Measurements from ENCODE around the gene PFKFB4. TPM values are rescaled to one million over a fixed set of nuclear protein-coding genes. Genes with fewer than 3 reads are reported as not detected.

Gene PFKFB4
- total RNA-seq, 1 donor from 2014 or later: 19.3 TPM

GRCh38 chr3:48470286-48470685 is 86.3 kb downstream of the PFKFB4 start:
- DNase-seq (ENCODE audit: low read depth): no peak
- TF ChIP-seq CTCF (conservative IDR thresholded peaks at IDR 0.05; ENCODE audit: low read depth, low read length): no peak
- H3K4me3 ChIP-seq (ENCODE audit: low read depth, low read length): no peak overlapping the region

GRCh38 chr3:48469046-48469915 is 87.3 kb downstream of the PFKFB4 start:
- no peak for DNase-seq (ENCODE audit: low read depth)
- no peak overlapping the region for H3K4me3 ChIP-seq (ENCODE audit: low read depth, low read length)
- TF ChIP-seq CTCF (conservative IDR thresholded peaks at IDR 0.05; ENCODE audit: low read depth, low read length): no peak

- no peak overlapping the region for H3K4me3 ChIP-seq (ENCODE audit: low read depth, low read length)
- no peak for DNase-seq (ENCODE audit: low read depth)
- TF ChIP-seq CTCF (conservative IDR thresholded peaks at IDR 0.05; ENCODE audit: low read depth, low read length): no peak
These were observed 88.3 kb downstream of the PFKFB4 start for GRCh38 chr3:48468329-48468731.

Other genes with a start within 250 kb of the PFKFB4 start
- not detected in 2 replicates for gene SPINK8, start 223.1 kb downstream of the PFKFB4 start, total RNA-seq
- 0.23 TPM in 1 of 2 replicates, not detected in the other for gene FBXW12, start 184.6 kb downstream of the PFKFB4 start, total RNA-seq
- 75.7 and 106 TPM in 2 replicates for gene PLXNB1, start 126.7 kb downstream of the PFKFB4 start, total RNA-seq
- 22.0 and 26.9 TPM in 2 replicates for gene CCDC51, start 116.7 kb downstream of the PFKFB4 start, total RNA-seq
- 573 and 687 TPM in 2 replicates for gene TMA7, start 116.5 kb downstream of the PFKFB4 start, total RNA-seq
- 5.9 and 9.8 TPM in 2 replicates for gene ATRIP, start 110.1 kb downstream of the PFKFB4 start, total RNA-seq
- gene SHISA5, start 52.6 kb downstream of the PFKFB4 start, total RNA-seq: 188 and 209 TPM in 2 replicates
- gene UCN2, start 7.0 kb upstream of the PFKFB4 start, total RNA-seq: 4.8 and 6.6 TPM in 2 replicates
- gene COL7A1, start 38.5 kb upstream of the PFKFB4 start, total RNA-seq: 47.5 and 211 TPM in 2 replicates
- 348 and 432 TPM in 2 replicates for gene UQCRC1, start 52.8 kb upstream of the PFKFB4 start, total RNA-seq
- gene TMEM89, start 65.0 kb upstream of the PFKFB4 start, total RNA-seq: not detected in 2 replicates
- 26.3 and 33.4 TPM in 2 replicates for gene SLC26A6, start 78.7 kb upstream of the PFKFB4 start, total RNA-seq
- 0.87 and 2.5 TPM in 2 replicates for gene CELSR3, start 106.1 kb upstream of the PFKFB4 start, total RNA-seq
- 34.4 and 45.5 TPM in 2 replicates for gene NCKIPSD, start 129.1 kb upstream of the PFKFB4 start, total RNA-seq
- 75.1 and 87.9 TPM in 2 replicates for gene IP6K2, start 160.4 kb upstream of the PFKFB4 start, total RNA-seq